ENCODE data around the gene ADAMTS16. TPM values are rescaled to one million over a fixed set of nuclear protein-coding genes. Genes with fewer than 3 reads are reported as not detected.
"Not testable (repeated sequence)": the region's sequence is repeated elsewhere in the genome, so short reads cannot be mapped to it uniquely, and the experiment has no call there.

ADAMTS16 gene
- total and polyA plus RNA-seq, 3 experiments from 2014 or later = not detected

DNA sequence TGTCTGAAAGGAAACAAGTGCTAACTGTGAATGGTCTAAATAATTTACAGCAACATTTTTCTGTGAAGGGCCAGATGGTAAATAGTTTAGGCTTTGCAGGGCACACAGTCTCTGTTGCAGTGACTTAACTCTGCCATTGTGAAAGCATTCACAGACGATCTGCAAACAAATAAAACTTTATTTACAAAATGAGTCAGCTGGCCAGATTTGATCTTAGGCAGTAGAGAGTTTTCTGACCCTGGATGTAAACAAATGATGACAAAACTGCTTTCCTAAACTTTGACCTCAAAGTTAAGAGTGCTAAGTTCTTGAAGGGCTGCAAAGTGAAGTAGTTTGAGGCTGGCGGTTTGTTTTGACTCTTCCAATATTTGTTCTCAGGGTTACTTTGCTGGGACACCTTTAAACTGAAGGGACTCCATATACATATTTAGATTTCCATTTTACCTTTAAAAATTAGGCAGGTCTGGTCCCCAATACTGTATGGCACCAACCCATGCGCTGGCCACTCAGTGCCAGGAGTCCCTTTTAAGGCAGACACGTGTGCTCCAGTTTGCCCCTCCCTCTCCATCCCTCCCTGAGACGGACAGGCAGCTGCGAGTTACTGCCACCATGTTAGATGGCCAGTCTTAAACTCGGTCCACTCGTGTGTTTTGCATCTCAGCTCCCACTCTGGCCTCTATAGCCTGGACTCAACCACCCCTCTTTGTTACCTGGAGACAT, 4.0 kb upstream of the ADAMTS16 start:
- peaks cover 4 to 8% (median 5%) of the 10 kb centered on the region in 3 donors for H3K4me1 Mint-ChIP-seq
- DNase-seq = no peak
- peaks cover 4 to 11% of the 10 kb centered on the region in 2 donors for H3K27me3 Mint-ChIP-seq
- H3K4me3 Mint-ChIP-seq = no peak overlapping the region
- no peaks in the 10 kb centered on the region for H3K36me3 Mint-ChIP-seq
- no peak overlapping the region for H3K27ac Mint-ChIP-seq
- H3K27ac ChIP-seq (ENCODE audit: low read depth, low read length) = no peak overlapping the region
- ChIA-PET POLR2A (no interaction called here), CTCF (no interaction called here)
- H3K36me3 ChIP-seq (ENCODE audit: insufficient read depth, low read length) = no peaks in the 10 kb centered on the region
- no peak overlapping the region for H3K4me3 ChIP-seq (ENCODE audit: low read length)
- H3K4me1 ChIP-seq (ENCODE audit: insufficient read depth, low read length) = peaks cover 1% of the 10 kb centered on the region
- H3K9me3 Mint-ChIP-seq = peaks cover 0 to 4% (median 0%) of the 10 kb centered on the region in 5 donors
- H3K27me3 ChIP-seq (ENCODE audit: insufficient read depth, low read length, poor library complexity, severe bottlenecking) = peaks cover 1% of the 10 kb centered on the region
- no peaks in the 10 kb centered on the region for H3K9me3 ChIP-seq (ENCODE audit: low read length)

DNA sequence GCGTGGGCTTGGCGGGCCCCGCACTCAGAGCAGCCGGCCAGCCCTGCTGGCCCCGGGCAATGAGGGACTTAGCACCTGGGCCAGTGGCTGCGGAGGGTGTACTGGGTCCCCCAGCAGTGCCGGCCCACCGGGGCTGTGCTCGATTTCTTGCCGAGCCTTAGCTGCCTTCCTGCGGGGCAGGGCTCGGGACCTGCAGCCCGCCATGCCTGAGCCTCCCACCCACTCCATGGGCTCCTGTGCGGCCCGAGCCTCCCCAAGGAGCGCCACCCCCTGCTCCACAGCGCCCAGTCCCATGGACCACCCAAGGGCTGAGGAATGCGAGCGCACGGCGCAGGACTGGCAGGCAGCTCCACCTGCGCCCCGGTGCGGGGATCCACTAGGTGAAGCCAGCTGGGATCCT, 2.3 kb upstream of the ADAMTS16 start:
- H3K36me3 Mint-ChIP-seq; POLR2A ChIA-PET; H3K9me3 ChIP-seq (ENCODE audit: low read length); H3K36me3 ChIP-seq (ENCODE audit: insufficient read depth, low read length); H3K27ac ChIP-seq (ENCODE audit: low read depth, low read length); DNase-seq; H3K4me1 ChIP-seq (ENCODE audit: insufficient read depth, low read length); H3K4me3 ChIP-seq (ENCODE audit: low read length); CTCF ChIA-PET; H3K27ac Mint-ChIP-seq; H3K27me3 ChIP-seq (ENCODE audit: insufficient read depth, low read length, poor library complexity, severe bottlenecking); H3K9me3 Mint-ChIP-seq; H3K4me3 Mint-ChIP-seq: not testable (repeated sequence)
- H3K4me1 Mint-ChIP-seq = peaks cover 5 to 10% (median 9%) of the 10 kb centered on the region in 3 donors
- peaks cover 4 to 18% of the 10 kb centered on the region in 2 donors for H3K27me3 Mint-ChIP-seq

DNA sequence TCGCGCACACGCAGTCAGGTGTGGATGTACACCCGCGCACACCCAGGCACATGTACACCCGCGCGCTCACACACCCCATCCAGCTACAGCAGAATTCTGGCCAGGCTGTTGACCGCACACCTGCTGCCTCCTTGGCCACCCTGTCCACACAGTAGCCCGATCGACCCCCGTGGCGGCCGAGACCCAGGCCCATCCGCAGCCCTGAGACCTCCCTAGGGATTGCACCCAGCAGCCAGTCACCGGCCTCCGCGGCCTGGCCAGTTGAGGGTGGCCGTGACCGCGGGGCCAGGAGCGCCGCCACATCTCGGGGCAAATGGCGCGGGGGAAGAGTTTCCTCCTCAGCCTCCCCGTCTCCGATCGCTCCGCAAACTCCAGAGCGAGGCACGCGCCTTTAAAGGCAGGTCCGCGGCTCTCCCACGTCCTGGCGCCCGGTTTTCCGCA, 774 bp upstream of the ADAMTS16 start:
- H3K36me3 Mint-ChIP-seq = no peaks in the 10 kb centered on the region
- POLR2A ChIA-PET = no interaction called here
- no peak overlapping the region for H3K4me3 ChIP-seq (ENCODE audit: low read length)
- H3K4me1 ChIP-seq (ENCODE audit: insufficient read depth, low read length) = peaks cover 3% of the 10 kb centered on the region
- no peaks in the 10 kb centered on the region for H3K9me3 ChIP-seq (ENCODE audit: low read length)
- CTCF ChIA-PET = no interaction called here
- no peak overlapping the region for H3K27ac Mint-ChIP-seq
- no peaks in the 10 kb centered on the region for H3K36me3 ChIP-seq (ENCODE audit: insufficient read depth, low read length)
- peak overlapping the region in 1 of 7 donors; percentile 54 for H3K4me3 Mint-ChIP-seq
- no peak overlapping the region for H3K27ac ChIP-seq (ENCODE audit: low read depth, low read length)
- peaks cover 6% of the 10 kb centered on the region for H3K27me3 ChIP-seq (ENCODE audit: insufficient read depth, low read length, poor library complexity, severe bottlenecking)
- peaks cover 0 to 1% (median 0%) of the 10 kb centered on the region in 5 donors for H3K9me3 Mint-ChIP-seq
- H3K4me1 Mint-ChIP-seq = peaks cover 5 to 10% (median 9%) of the 10 kb centered on the region in 3 donors
- no peak for DNase-seq
- peaks cover 5 to 18% of the 10 kb centered on the region in 2 donors for H3K27me3 Mint-ChIP-seq

DNA sequence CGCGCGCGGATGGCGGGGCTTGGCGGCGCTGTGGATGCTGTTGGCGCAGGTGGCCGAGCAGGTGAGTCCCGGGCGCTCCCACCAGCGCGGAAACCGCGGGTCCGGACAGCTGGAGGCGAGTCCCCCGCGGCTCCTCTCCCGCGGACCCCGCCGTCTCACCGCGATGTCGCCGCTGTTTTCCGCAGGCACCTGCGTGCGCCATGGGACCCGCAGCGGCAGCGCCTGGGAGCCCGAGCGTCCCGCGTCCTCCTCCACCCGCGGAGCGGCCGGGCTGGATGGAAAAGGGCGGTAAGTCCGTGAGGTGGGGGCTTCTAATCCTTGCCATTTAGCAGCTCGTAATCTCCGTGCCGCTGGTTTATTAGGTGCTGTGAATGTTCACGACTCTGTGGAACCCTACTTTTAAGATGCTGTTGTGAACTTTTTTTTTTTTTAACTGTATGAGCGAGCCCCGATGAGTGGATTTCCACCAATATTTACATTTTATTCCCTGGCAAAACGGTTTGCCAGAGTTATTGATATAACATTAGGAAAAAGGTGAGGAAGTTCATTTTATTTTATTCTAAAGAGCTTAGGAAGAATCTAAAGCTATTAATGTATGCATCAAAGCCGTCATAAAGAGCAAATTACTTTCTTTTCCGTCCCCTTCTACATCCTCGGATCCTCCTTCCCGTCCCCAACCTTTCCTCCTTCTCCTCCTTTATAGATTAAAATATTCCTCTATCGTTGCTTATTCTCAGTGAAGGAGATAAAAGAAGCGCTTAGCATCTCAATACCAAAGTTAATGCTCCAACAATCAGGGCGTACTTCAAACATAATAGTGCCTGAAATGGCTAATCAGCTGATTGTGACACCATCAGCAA, 579 bp downstream of the ADAMTS16 start:
- Mint-ChIP-seq H3K27me3 (peaks cover 5 to 18% of the 10 kb centered on the region in 2 donors), H3K27ac (no peak overlapping the region), H3K9me3 (peaks cover 0 to 1% (median 0%) of the 10 kb centered on the region in 5 donors), H3K4me1 (peaks cover 5 to 10% (median 9%) of the 10 kb centered on the region in 3 donors), H3K4me3 (no peak overlapping the region), H3K36me3 (no peaks in the 10 kb centered on the region)
- Histone ChIP-seq H3K36me3 (ENCODE audit: insufficient read depth, low read length) (no peaks in the 10 kb centered on the region), H3K4me3 (ENCODE audit: low read length) (no peak overlapping the region), H3K9me3 (ENCODE audit: low read length) (no peaks in the 10 kb centered on the region), H3K4me1 (ENCODE audit: insufficient read depth, low read length) (peaks cover 3% of the 10 kb centered on the region), H3K27ac (ENCODE audit: low read depth, low read length) (no peak overlapping the region), H3K27me3 (ENCODE audit: insufficient read depth, low read length, poor library complexity, severe bottlenecking) (peaks cover 6% of the 10 kb centered on the region)
- DNase-seq = no peak
- CTCF ChIA-PET = interaction anchor here (1.0 kb wide), 1 partner anchor 21 kb away, joined by 3 read pairs; no protein-coding TSS in a partner anchor
- POLR2A ChIA-PET = no interaction called here

DNA sequence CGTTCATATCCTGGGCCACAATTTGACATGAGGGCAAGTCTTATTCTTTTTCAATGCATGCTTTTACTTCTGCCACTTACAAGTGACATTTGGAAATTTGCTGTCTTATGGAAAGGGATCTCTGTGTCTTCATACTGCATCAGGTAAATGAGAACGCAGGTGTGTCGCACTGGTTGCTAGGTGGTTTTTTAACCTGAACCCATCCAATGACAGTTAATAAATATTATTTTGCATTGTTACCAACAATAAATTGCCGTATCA, 1.1 kb downstream of the ADAMTS16 start:
- Histone ChIP-seq H3K36me3 (ENCODE audit: insufficient read depth, low read length) (no peaks in the 10 kb centered on the region), H3K4me1 (ENCODE audit: insufficient read depth, low read length) (peaks cover 3% of the 10 kb centered on the region), H3K4me3 (ENCODE audit: low read length) (no peak overlapping the region), H3K9me3 (ENCODE audit: low read length) (no peaks in the 10 kb centered on the region), H3K27me3 (ENCODE audit: insufficient read depth, low read length, poor library complexity, severe bottlenecking) (peaks cover 6% of the 10 kb centered on the region), H3K27ac (ENCODE audit: low read depth, low read length) (no peak overlapping the region)
- H3K4me1 Mint-ChIP-seq = peaks cover 5 to 10% (median 9%) of the 10 kb centered on the region in 3 donors
- no peak overlapping the region for H3K27ac Mint-ChIP-seq
- peaks cover 5 to 18% of the 10 kb centered on the region in 2 donors for H3K27me3 Mint-ChIP-seq
- no peak overlapping the region for H3K4me3 Mint-ChIP-seq
- ChIA-PET CTCF (no interaction called here), POLR2A (no interaction called here)
- peaks cover 0 to 1% (median 0%) of the 10 kb centered on the region in 5 donors for H3K9me3 Mint-ChIP-seq
- H3K36me3 Mint-ChIP-seq = no peaks in the 10 kb centered on the region
- no peak for DNase-seq

DNA sequence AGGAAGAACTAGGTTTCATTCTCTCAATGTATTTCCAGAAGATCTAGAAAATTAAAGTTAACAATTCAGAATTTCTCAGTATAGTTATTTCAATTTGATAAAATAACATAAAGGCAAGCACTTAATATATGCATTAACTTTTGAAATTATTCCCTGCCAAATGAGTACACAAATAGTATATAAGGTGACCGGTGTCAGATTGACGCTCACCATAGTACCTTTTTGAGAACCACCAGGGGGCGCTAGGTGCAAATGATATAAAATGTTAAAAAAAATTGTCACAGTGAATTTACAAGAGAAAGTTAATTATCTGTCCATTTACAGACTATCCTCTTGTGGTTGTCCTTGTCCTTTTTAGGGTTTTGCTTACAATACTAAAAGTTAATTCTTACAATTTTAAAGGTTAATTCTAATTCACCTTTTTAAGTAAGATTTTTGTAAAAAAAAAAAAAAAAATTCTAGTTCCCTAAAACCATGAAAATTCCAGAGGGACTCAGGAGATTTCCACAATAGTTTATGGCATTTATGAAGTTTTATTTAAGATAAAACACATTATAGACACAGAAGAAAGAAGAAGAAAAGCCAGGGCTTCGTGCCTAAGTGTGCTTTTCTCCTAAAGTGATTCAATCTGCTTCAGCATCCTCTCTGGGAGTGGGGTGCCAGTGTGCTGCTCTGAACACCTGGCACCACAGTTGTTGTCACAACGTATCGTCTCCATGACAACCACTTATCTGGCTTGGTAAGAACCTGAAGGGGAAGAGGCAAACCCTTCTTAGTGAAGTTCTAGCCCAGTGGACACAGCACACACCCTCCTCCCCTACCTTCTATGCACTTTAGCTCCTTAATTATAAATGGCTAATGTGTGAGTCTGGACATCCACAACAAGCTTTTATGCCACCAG, 1.7 kb downstream of the ADAMTS16 start:
- Mint-ChIP-seq H3K27ac (peak overlapping the region in 1 of 8 donors; percentile 61), H3K36me3 (no peaks in the 10 kb centered on the region), H3K27me3 (peaks cover 8 to 18% of the 10 kb centered on the region in 2 donors), H3K4me3 (no peak overlapping the region), H3K4me1 (peaks cover 5 to 10% (median 9%) of the 10 kb centered on the region in 3 donors), H3K9me3 (peaks cover 0 to 1% (median 0%) of the 10 kb centered on the region in 5 donors)
- no peak overlapping the region for H3K27ac ChIP-seq (ENCODE audit: low read depth, low read length)
- ChIA-PET CTCF (no interaction called here), POLR2A (no interaction called here)
- peaks cover 6% of the 10 kb centered on the region for H3K27me3 ChIP-seq (ENCODE audit: insufficient read depth, low read length, poor library complexity, severe bottlenecking)
- no peak overlapping the region for H3K4me3 ChIP-seq (ENCODE audit: low read length)
- DNase-seq = peak; percentile 13 to 51 (median 30)
- H3K4me1 ChIP-seq (ENCODE audit: insufficient read depth, low read length) = peaks cover 3% of the 10 kb centered on the region
- no peaks in the 10 kb centered on the region for H3K9me3 ChIP-seq (ENCODE audit: low read length)
- no peaks in the 10 kb centered on the region for H3K36me3 ChIP-seq (ENCODE audit: insufficient read depth, low read length)

DNA sequence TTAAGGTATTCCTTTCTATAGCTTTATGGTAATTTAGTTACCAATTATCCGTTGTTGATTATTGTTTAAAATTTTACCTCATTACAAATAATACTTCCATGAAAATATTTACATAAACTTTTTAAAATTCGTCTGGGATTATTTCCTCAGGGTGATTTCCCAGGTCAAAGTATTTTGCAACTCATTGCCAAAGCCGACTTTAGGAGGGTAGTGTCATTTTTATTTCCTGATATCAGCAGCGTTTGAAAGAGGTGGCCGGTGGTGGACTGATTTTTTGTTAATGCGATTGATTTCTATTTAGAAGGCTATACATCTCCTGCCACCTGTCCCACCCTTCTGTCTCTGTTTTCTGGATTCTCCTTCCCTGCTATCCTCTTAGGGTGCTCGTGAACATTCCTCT, 4.3 kb downstream of the ADAMTS16 start:
- Mint-ChIP-seq H3K27me3 (peaks cover 7 to 13% of the 10 kb centered on the region in 2 donors), H3K4me3 (no peak overlapping the region), H3K9me3 (peaks cover 0 to 3% (median 0%) of the 10 kb centered on the region in 5 donors), H3K36me3 (no peaks in the 10 kb centered on the region), H3K27ac (no peak overlapping the region), H3K4me1 (peaks cover 5 to 9% (median 7%) of the 10 kb centered on the region in 3 donors)
- Histone ChIP-seq H3K9me3 (ENCODE audit: low read length) (no peaks in the 10 kb centered on the region), H3K4me3 (ENCODE audit: low read length) (no peak overlapping the region), H3K27ac (ENCODE audit: low read depth, low read length) (no peak overlapping the region), H3K36me3 (ENCODE audit: insufficient read depth, low read length) (no peaks in the 10 kb centered on the region), H3K27me3 (ENCODE audit: insufficient read depth, low read length, poor library complexity, severe bottlenecking) (peaks cover 6% of the 10 kb centered on the region), H3K4me1 (ENCODE audit: insufficient read depth, low read length) (peaks cover 3% of the 10 kb centered on the region)
- no peak for DNase-seq
- ChIA-PET CTCF (no interaction called here), POLR2A (no interaction called here)

Data from CD8-positive, alpha-beta memory T cell (primary cell).